IMR-90 (cell line): ENCODE data around the gene SRRM2. TPM values are rescaled to one million over a fixed set of nuclear protein-coding genes. Genes with fewer than 3 reads are reported as not detected.

Experiments used
- ATAC-seq: fragments of 200-7000 bp; cut with Tn5 transposase; 2 replicates; pipeline ENCODE4 v1.9.1; 2020; ENCODE audit warnings: low read depth, mild to moderate bottlenecking, moderate library complexity
- BruUV-seq: library from RNA; stranded (reverse); fragments of 400-500 nt; replicated peaks from 2 replicates; lab custom pipeline; 2021; lab: Mats Ljungman, UMichigan
- CTCF ChIA-PET: fragments of 300-600 bp; formaldehyde crosslinking; extraction: SDS; loops from one replicate; lab custom pipeline; 2021; ENCODE audit warnings: antibody characterized with exemption; lab: Yijun Ruan, JAX
- POLR2A ChIA-PET: fragments of 300-600 bp; sonication (Branson Sonifier 250); formaldehyde crosslinking; loops from one replicate; lab custom pipeline; 2022; ENCODE audit warnings: antibody characterized with exemption; ENCODE audit not compliant: unreplicated experiment; lab: Charles Lee
- DNase-seq: peaks from one replicate; pipeline ENCODE4 v3.0.0; 2013
- H2AFZ ChIP-seq: replicated peaks from 2 replicates; pipeline ENCODE3; 2013; ENCODE audit warnings: low read length, mild to moderate bottlenecking; ENCODE audit not compliant: poor library complexity
- H2AK5ac ChIP-seq: 2 replicates; pipeline ENCODE4 v1.6.1; 2013; ENCODE audit warnings: low read depth, low read length, inconsistent platforms
- H2AK9ac ChIP-seq: replicated peaks from 2 replicates; pipeline ENCODE3; 2013; ENCODE audit warnings: mild to moderate bottlenecking, low read depth, low read length, moderate library complexity; ENCODE audit not compliant: poor library complexity
- H2BK120ac ChIP-seq: 2 replicates; pipeline ENCODE4 v1.6.1; 2013; ENCODE audit warnings: low read depth, low read length, inconsistent platforms
- H2BK15ac ChIP-seq: 3 replicates; pipeline ENCODE4 v1.6.1; 2013; ENCODE audit warnings: low read depth, low read length, inconsistent platforms
- H2BK20ac ChIP-seq: 2 replicates; pipeline ENCODE4 v1.6.1; 2013; ENCODE audit warnings: low read depth, mild to moderate bottlenecking, inconsistent platforms, low read length, moderate library complexity
- H2BK5ac ChIP-seq: 2 replicates; pipeline ENCODE4 v1.6.1; 2013; ENCODE audit warnings: mild to moderate bottlenecking, low read depth, low read length, inconsistent platforms; ENCODE audit not compliant: poor library complexity, severe bottlenecking
- H3K14ac ChIP-seq: replicated peaks from 2 replicates; pipeline ENCODE4 v1.6.1; 2013; ENCODE audit warnings: low read depth, low read length, inconsistent platforms
- H3K18ac ChIP-seq: 2 replicates; pipeline ENCODE4 v1.6.1; 2013; ENCODE audit warnings: low read depth, low read length, control low read depth
- H3K23ac ChIP-seq: 2 replicates; pipeline ENCODE4 v1.6.1; 2013; ENCODE audit warnings: low read depth, low read length, inconsistent platforms
- H3K27ac ChIP-seq: 2 replicates; pipeline ENCODE4 v1.5.1; 2013; ENCODE audit warnings: mild to moderate bottlenecking, control low read depth, low read length; ENCODE audit not compliant: insufficient read depth
- H3K27me3 ChIP-seq: 2 replicates; pipeline ENCODE4 v1.6.1; 2013; ENCODE audit warnings: low read length; ENCODE audit not compliant: control insufficient read depth, insufficient read depth
- H3K36me3 ChIP-seq: 2 replicates; pipeline ENCODE4 v1.6.1; 2013; ENCODE audit warnings: low read length, mixed read lengths; ENCODE audit not compliant: control insufficient read depth, insufficient read depth
- H3K4ac ChIP-seq: 2 replicates; pipeline ENCODE4 v1.6.1; 2013; ENCODE audit warnings: low read depth, low read length, inconsistent platforms
- H3K4me1 ChIP-seq: 2 replicates; pipeline ENCODE4 v1.6.1; 2013; ENCODE audit warnings: low read length, mixed read lengths; ENCODE audit not compliant: control insufficient read depth, insufficient read depth
- H3K4me2 ChIP-seq: 2 replicates; pipeline ENCODE4 v1.6.1; 2013; ENCODE audit warnings: low read depth, mild to moderate bottlenecking, control low read depth, low read length, moderate library complexity
- H3K4me3 ChIP-seq: 2 replicates; pipeline ENCODE4 v1.5.1; 2013; ENCODE audit warnings: low read depth, mild to moderate bottlenecking, control low read depth, low read length, moderate library complexity; ENCODE audit not compliant: insufficient read depth
- H3K56ac ChIP-seq: 2 replicates; pipeline ENCODE4 v1.6.1; 2013; ENCODE audit warnings: low read length, inconsistent platforms; ENCODE audit not compliant: insufficient read depth; ENCODE audit errors: extremely low read depth
- H3K79me1 ChIP-seq, 2 experiments: 2 replicates each; pipeline ENCODE4 v1.6.1; 2013; ENCODE audit warnings: low read length in 2 of 2, inconsistent platforms in 1 of 2, low read depth in 1 of 2
- H3K9ac ChIP-seq: 2 replicates; pipeline ENCODE4 v1.6.1; 2013; ENCODE audit warnings: low read depth, low read length, control low read depth
- H3K9me1 ChIP-seq: 2 replicates; pipeline ENCODE4 v1.6.1; 2013; ENCODE audit warnings: low read length, inconsistent platforms; ENCODE audit not compliant: insufficient read depth
- H3K9me3 ChIP-seq: 2 replicates; pipeline ENCODE4 v1.6.1; 2013; ENCODE audit warnings: low read length; ENCODE audit not compliant: control insufficient read depth, insufficient read depth
- H4K20me1 ChIP-seq: 2 replicates; pipeline ENCODE4 v1.6.1; 2013; ENCODE audit warnings: low read length, inconsistent platforms; ENCODE audit not compliant: insufficient read depth
- H4K5ac ChIP-seq: 2 replicates; pipeline ENCODE4 v1.6.1; 2013; ENCODE audit warnings: mild to moderate bottlenecking, low read depth, low read length, control low read depth
- H4K8ac ChIP-seq, 2 experiments: 2 replicates each; pipeline ENCODE4 v1.6.1; 2013; ENCODE audit warnings: low read depth in 2 of 2, low read length in 2 of 2, control low read depth in 1 of 2, inconsistent platforms in 1 of 2
- H4K91ac ChIP-seq: 2 replicates; pipeline ENCODE4 v1.6.1; 2013; ENCODE audit warnings: low read depth, low read length, inconsistent platforms; ENCODE audit not compliant: insufficient read depth
- BHLHE40 ChIP-seq: fragments of 150-350 bp; IDR thresholded peaks from 2 replicates; pipeline ENCODE4 v1.6.1; 2016; ENCODE audit warnings: mild to moderate bottlenecking, low read depth, low read length
- CEBPB ChIP-seq: IDR thresholded peaks from 2 replicates; pipeline ENCODE4 v1.6.1; 2012; ENCODE audit warnings: low read depth, low read length, improper control_type of control experiment
- CHD1 ChIP-seq: IDR thresholded peaks from 2 replicates; pipeline ENCODE4 v1.6.1; 2012; ENCODE audit warnings: low read depth, low read length, improper control_type of control experiment
- ELK1 ChIP-seq: fragments of 150-350 bp; IDR thresholded peaks from 2 replicates; pipeline ENCODE4 v1.6.1; 2016; ENCODE audit warnings: low read depth, mild to moderate bottlenecking, low read length, moderate library complexity, borderline replicate concordance
- FOS ChIP-seq: fragments of 150-350 bp; IDR thresholded peaks from 2 replicates; pipeline ENCODE4 v1.6.1; 2016; ENCODE audit warnings: low read depth, low read length
- MAFK ChIP-seq: IDR thresholded peaks from 2 replicates; pipeline ENCODE4 v1.6.1; 2012; ENCODE audit warnings: low read depth, low read length, improper control_type of control experiment
- MAZ ChIP-seq: IDR thresholded peaks from 2 replicates; pipeline ENCODE4 v1.6.1; 2012; ENCODE audit warnings: low read depth, mild to moderate bottlenecking, low read length, improper control_type of control experiment, moderate library complexity, borderline replicate concordance
- MXI1 ChIP-seq: IDR thresholded peaks from 2 replicates; pipeline ENCODE4 v1.6.1; 2012; ENCODE audit warnings: low read depth, mild to moderate bottlenecking, low read length, moderate library complexity, borderline replicate concordance
- NFE2L2 ChIP-seq: fragments of 150-350 bp; IDR thresholded peaks from 2 replicates; pipeline ENCODE4 v1.6.1; 2016; ENCODE audit warnings: low read depth, mild to moderate bottlenecking, low read length
- POLR2A ChIP-seq: IDR thresholded peaks from 2 replicates; pipeline ENCODE4 v1.6.1; 2012; ENCODE audit warnings: mild to moderate bottlenecking, low read depth, low read length
- RAD21 ChIP-seq: IDR thresholded peaks from 2 replicates; pipeline ENCODE4 v1.6.1; 2012; ENCODE audit warnings: low read length, improper control_type of control experiment
- RCOR1 ChIP-seq: IDR thresholded peaks from 2 replicates; pipeline ENCODE4 v1.6.1; 2012; ENCODE audit warnings: mild to moderate bottlenecking, low read length, improper control_type of control experiment; ENCODE audit not compliant: insufficient replicate concordance
- RFX5 ChIP-seq: IDR thresholded peaks from 2 replicates; pipeline ENCODE4 v1.8.0; 2012; ENCODE audit warnings: low read depth, mild to moderate bottlenecking, low read length, moderate library complexity
- SMC3 ChIP-seq: fragments of 150-350 bp; IDR thresholded peaks from 2 replicates; pipeline ENCODE4 v1.6.1; 2016; ENCODE audit warnings: low read depth, mild to moderate bottlenecking, antibody characterized with exemption, low read length, moderate library complexity
- WGBS, 2 experiments: methylation state at CpG; one replicate each; pipeline versions ENCODE4 v1.1.5 to v1.1.7; 2013; ENCODE audit warnings: missing lambda C conversion rate in 2 of 2; ENCODE audit not compliant: insufficient read length in 1 of 2; ENCODE audit errors: extremely low coverage in 2 of 2; 5-methylcytosine and 5-hydroxymethylcytosine counted together
- dilution Hi-C: fragments of 300-500 bp; cut with HindIII; formaldehyde crosslinking; loops from one replicate; pipeline ENCODE4 v1.14.3; 2018; ENCODE audit warnings: low sequenced_read_pairs; ENCODE audit not compliant: unreplicated experiment
- in situ Hi-C: fragments of 300-500 bp; cut with MboI; formaldehyde crosslinking; loops from 3 replicates; pipeline ENCODE4 v1.14.3; 2019; ENCODE audit warnings: low sequenced_read_pairs, inconsistent platforms, mixed read lengths
- intact Hi-C: fragments of 100-400 bp; cut with micrococcal nuclease; formaldehyde crosslinking; loops from 2 replicates; pipeline ENCODE4 v1.10.0; 2022
- polyA plus RNA-seq, 3 experiments: library from polyadenylated mRNA; depleted of rRNA; stranded (reverse); fragments of >200 nt; gene quantifications; 2 replicates each; pipeline ENCODE4 v1.2.3, GENCODE V29; 2012; ENCODE audit warnings: low replicate concordance in 1 of 3
- total RNA-seq: library from RNA; depleted of rRNA; stranded (reverse); fragments of >200 nt; gene quantifications from 2 replicates; pipeline ENCODE4 v1.2.3, GENCODE V29; 2012
- TF ChIP-seq, protein P1 (sequence below): conservative IDR thresholded peaks from 2 replicates; pipeline ENCODE4 v1.5.1; 2012; ENCODE audit warnings: mild to moderate bottlenecking, low read depth, low read length, improper control_type of control experiment
- TF ChIP-seq, protein P2 (sequence below): fragments of 150-350 bp; IDR thresholded peaks from 2 replicates; pipeline ENCODE4 v1.6.1; 2017; ENCODE audit warnings: mild to moderate bottlenecking, antibody characterized with exemption, low read length, low read depth

The SRRM2 gene
- total and polyA plus RNA-seq, 2 of the 4 experiments (the other 2 are of a cell fraction), result 20.3 to 300 TPM

GRCh38 chr16:2768403-2769089, 16.1 kb downstream of the SRRM2 start:
- Histone ChIP-seq H2BK15ac (no peak overlapping the region), H3K4me3 (no peak overlapping the region), H3K36me3 (peaks cover 97% of the 10 kb centered on the region), H3K18ac (no peak overlapping the region), H2AFZ (no peak overlapping the region), H3K9ac (no peak overlapping the region), H3K79me1 (peaks cover 32 to 96% of the 10 kb centered on the region in 2 experiments), H4K8ac (no peak overlapping the region), H4K20me1 (peaks cover 97% of the 10 kb centered on the region), H4K91ac (no peak overlapping the region), H3K23ac (no peak overlapping the region), H2AK5ac (no peak overlapping the region), H2BK120ac (no peak overlapping the region), H3K9me1 (peaks cover 5% of the 10 kb centered on the region), H3K14ac (no peak overlapping the region), H3K4ac (no peak overlapping the region), H3K4me1 (peaks cover 8% of the 10 kb centered on the region), H3K27ac (no peak overlapping the region), H3K56ac (no peak overlapping the region), H3K4me2 (no peak overlapping the region), H2BK20ac (no peak overlapping the region), H3K27me3 (no peaks in the 10 kb centered on the region), H3K9me3 (no peaks in the 10 kb centered on the region; the same call in 1 of the 2 replicates), H2BK5ac (no peak overlapping the region), H2AK9ac (no peak overlapping the region), H4K5ac (no peak overlapping the region)
- 93% methylated on average over 8 of the region's 17 CpGs; no CpG with 5 or more reads in 1 of the 2 experiments for WGBS, 2 experiments
- intact Hi-C loops (no loop called here), dilution Hi-C loops (no loop called here), in situ Hi-C loops (no loop called here)
- no peak for DNase-seq
- BruUV-seq, result no TSS peak
- no peak for ATAC-seq
- no peak for TF ChIP-seq NFE2L2
- no peak for TF ChIP-seq MXI1
- TF ChIP-seq SMC3, result no peak
- TF ChIP-seq, protein P1, sequence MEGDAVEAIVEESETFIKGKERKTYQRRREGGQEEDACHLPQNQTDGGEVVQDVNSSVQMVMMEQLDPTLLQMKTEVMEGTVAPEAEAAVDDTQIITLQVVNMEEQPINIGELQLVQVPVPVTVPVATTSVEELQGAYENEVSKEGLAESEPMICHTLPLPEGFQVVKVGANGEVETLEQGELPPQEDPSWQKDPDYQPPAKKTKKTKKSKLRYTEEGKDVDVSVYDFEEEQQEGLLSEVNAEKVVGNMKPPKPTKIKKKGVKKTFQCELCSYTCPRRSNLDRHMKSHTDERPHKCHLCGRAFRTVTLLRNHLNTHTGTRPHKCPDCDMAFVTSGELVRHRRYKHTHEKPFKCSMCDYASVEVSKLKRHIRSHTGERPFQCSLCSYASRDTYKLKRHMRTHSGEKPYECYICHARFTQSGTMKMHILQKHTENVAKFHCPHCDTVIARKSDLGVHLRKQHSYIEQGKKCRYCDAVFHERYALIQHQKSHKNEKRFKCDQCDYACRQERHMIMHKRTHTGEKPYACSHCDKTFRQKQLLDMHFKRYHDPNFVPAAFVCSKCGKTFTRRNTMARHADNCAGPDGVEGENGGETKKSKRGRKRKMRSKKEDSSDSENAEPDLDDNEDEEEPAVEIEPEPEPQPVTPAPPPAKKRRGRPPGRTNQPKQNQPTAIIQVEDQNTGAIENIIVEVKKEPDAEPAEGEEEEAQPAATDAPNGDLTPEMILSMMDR, result no peak
- TF ChIP-seq BHLHE40, result no peak
- no peak for TF ChIP-seq RFX5
- no peak for TF ChIP-seq MAFK
- no peak for TF ChIP-seq POLR2A
- TF ChIP-seq RCOR1, result no peak
- TF ChIP-seq CHD1, result no peak
- no peak for TF ChIP-seq MAZ
- no peak for TF ChIP-seq FOS
- TF ChIP-seq RAD21, result no peak
- no peak for TF ChIP-seq CEBPB
- TF ChIP-seq, protein P2, sequence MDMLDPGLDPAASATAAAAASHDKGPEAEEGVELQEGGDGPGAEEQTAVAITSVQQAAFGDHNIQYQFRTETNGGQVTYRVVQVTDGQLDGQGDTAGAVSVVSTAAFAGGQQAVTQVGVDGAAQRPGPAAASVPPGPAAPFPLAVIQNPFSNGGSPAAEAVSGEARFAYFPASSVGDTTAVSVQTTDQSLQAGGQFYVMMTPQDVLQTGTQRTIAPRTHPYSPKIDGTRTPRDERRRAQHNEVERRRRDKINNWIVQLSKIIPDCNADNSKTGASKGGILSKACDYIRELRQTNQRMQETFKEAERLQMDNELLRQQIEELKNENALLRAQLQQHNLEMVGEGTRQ, result no peak
- TF ChIP-seq ELK1, result no peak
- POLR2A ChIA-PET, result no interaction called here
- CTCF ChIA-PET, result no interaction called here
